Measurements from ENCODE around the gene PSTPIP1. TPM values are rescaled to one million over a fixed set of nuclear protein-coding genes. Genes with fewer than 3 reads are reported as not detected.

The PSTPIP1 gene
- total RNA-seq: not detected in 2 replicates

DNA sequence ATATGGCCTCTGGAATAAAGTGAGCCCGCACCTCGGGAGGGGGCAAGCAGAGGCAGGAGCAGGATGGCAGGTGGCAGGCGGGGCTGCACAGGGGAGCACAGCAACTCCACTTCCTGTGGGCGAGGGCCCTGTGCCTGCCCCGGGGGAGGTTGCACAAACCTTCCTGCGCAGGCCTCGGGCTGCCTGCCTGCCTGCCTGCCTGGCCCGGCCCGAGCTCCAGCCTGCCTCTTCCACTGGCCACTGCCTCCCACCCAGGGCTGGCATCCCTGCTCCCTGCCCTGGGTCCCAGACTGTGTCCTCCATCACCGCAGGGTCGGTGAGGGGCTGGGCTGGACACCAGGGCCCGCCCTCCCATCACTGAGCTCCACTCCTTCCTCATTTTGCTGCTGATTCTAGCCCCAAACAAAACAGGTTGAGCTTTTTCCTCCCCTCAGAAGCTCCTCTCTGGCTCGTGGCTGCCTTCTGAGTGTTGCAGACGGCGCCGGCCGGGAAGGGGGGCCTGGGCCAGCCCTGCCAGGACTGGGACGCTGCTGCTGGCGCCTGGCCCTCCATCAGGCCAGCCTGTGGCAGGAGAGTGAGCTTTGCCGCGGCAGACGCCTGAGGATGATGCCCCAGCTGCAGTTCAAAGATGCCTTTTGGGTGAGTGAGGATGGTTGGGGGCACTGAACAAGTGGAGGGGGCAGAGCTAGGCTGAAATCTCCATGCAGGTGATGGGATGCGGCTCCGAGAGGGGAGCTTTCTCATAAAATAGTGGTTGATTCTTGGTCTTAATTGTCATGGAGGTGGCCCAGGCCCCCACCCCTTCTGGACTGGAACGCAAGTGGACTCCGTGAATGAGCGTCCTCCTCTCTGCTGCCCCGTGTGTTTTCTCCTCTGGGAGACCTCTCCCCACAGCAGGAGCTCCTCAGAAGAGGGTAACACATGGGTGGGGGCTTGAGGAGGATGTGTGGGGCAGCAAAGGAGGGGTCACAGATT lies at the start of gene PSTPIP1:
Gene PSTPIP1 (plus strand): TSS at position 156 of the 975 bp plus-strand sequence. CDS start 448 bp downstream, at position 604.

DNA sequence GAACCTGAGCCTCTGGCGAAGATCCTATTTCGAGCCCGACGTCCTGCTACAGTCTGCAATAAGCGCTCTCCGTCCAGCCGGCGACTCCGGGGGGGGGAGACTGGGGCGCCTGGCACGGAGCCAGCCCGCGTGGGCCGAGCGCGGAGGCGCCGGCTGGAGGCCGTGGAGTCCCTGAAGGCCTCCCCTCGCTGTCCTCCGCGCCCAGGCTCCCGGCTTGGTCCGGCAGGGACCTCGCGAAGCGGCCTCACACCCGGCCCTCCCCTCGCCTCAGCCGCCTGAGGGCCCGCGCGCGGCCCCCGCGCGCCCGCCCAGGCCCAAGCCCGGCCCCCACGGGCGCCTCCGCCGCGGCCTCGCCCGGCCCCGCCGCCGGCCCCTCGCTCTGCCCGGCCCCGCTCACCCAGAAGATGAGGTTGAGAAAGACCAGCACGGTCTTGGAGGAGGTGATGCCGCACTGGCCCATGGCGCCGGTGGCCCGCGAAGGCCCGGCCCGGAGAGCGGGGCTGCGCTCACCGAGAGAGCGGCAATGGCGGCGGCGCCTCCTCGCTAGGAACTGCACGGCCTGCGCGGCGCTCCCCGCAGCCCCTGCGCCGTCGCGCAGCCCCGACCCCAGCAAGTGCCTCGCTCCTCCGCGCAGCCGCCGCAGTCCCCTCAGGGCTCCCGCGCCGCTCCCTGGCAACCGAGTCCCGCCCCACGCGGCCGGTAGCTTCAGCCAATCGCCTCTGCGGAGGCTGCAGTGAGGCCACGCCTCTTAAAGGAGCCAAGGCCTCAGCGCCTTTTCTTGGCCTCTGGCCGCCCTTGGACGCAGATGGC lies 75.8 kb downstream of the PSTPIP1 start, which contains the start of gene TSPAN3:
Gene TSPAN3 (minus strand): TSS at position 615 of the 810 bp plus-strand sequence. CDS start 155 bp downstream, at position 460.

Small RNA genes within 50 kb of the gene (small RNA-seq; reads per million reads assigned to genes)
- gene RN7SL278P: not detected

Other genes with a start within 250 kb of the PSTPIP1 start
- 5.6 and 7.8 TPM in 2 replicates for gene SCAPER, start 89.8 kb upstream of the PSTPIP1 start, total RNA-seq
- gene RCN2, start 63.4 kb upstream of the PSTPIP1 start, total RNA-seq: 39.2 and 52.9 TPM in 2 replicates
- gene TSPAN3, start 76.0 kb downstream of the PSTPIP1 start, total RNA-seq: 242 and 315 TPM in 2 replicates